ENCODE results near the gene MTAP.

MTAP gene

DNA sequence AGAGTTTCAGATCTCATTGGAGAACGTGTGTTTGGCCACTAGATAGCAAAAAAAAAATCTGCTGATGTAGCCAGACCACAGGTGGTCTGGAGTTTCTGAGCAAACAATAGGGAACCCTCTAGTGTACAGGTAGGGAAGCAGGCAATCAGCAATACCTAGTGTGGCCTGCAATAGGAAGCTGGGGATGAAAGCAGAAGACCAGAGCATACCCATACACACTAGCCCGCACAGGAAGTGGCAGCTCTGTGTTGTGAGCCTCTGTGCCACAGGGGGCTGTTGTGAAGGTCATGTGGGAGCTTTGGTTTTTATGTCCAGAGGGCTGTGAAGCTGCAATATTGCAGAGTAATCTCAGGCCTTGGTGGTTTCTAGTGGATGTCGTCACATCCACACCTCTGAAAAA, 81.2 kb downstream of the MTAP start:
- DNase-seq (ENCODE audit: low read depth): no peak
- H3K4me3 ChIP-seq (ENCODE audit: control insufficient read depth, low read depth, low read length): no peak overlapping the region
- TF ChIP-seq, protein P1, sequence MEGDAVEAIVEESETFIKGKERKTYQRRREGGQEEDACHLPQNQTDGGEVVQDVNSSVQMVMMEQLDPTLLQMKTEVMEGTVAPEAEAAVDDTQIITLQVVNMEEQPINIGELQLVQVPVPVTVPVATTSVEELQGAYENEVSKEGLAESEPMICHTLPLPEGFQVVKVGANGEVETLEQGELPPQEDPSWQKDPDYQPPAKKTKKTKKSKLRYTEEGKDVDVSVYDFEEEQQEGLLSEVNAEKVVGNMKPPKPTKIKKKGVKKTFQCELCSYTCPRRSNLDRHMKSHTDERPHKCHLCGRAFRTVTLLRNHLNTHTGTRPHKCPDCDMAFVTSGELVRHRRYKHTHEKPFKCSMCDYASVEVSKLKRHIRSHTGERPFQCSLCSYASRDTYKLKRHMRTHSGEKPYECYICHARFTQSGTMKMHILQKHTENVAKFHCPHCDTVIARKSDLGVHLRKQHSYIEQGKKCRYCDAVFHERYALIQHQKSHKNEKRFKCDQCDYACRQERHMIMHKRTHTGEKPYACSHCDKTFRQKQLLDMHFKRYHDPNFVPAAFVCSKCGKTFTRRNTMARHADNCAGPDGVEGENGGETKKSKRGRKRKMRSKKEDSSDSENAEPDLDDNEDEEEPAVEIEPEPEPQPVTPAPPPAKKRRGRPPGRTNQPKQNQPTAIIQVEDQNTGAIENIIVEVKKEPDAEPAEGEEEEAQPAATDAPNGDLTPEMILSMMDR (conservative IDR thresholded peaks at IDR 0.05; ENCODE audit: control insufficient read depth, insufficient read depth, low read depth, low read length): no peak

- no peak overlapping the region for H3K4me3 ChIP-seq (ENCODE audit: control insufficient read depth, low read depth, low read length)
- TF ChIP-seq, protein P1 (conservative IDR thresholded peaks at IDR 0.05; ENCODE audit: control insufficient read depth, insufficient read depth, low read depth, low read length): no peak
- no peak for DNase-seq (ENCODE audit: low read depth)
Measured at GRCh38 chr9:21889673-21890072, 87.2 kb downstream of the MTAP start.

GRCh38 chr9:21890696-21891095, 88.3 kb downstream of the MTAP start:
- TF ChIP-seq, protein P1 (conservative IDR thresholded peaks at IDR 0.05; ENCODE audit: control insufficient read depth, insufficient read depth, low read depth, low read length): no peak
- DNase-seq (ENCODE audit: low read depth): no peak
- H3K4me3 ChIP-seq (ENCODE audit: control insufficient read depth, low read depth, low read length): no peak overlapping the region

GRCh38 chr9:21901546-21901945, 99.1 kb downstream of the MTAP start:
- H3K4me3 ChIP-seq (ENCODE audit: control insufficient read depth, low read depth, low read length): no peak overlapping the region
- TF ChIP-seq, protein P1 (conservative IDR thresholded peaks at IDR 0.05; ENCODE audit: control insufficient read depth, insufficient read depth, low read depth, low read length): no peak
- DNase-seq (ENCODE audit: low read depth): no peak

GRCh38 chr9:21902136-21902535, 99.7 kb downstream of the MTAP start:
- TF ChIP-seq, protein P1 (conservative IDR thresholded peaks at IDR 0.05; ENCODE audit: control insufficient read depth, insufficient read depth, low read depth, low read length): no peak
- H3K4me3 ChIP-seq (ENCODE audit: control insufficient read depth, low read depth, low read length): no peak overlapping the region
- peak; percentile 28 for DNase-seq (ENCODE audit: low read depth)

GRCh38 chr9:21903380-21903965, 101.0 kb downstream of the MTAP start:
- TF ChIP-seq, protein P1 (conservative IDR thresholded peaks at IDR 0.05; ENCODE audit: control insufficient read depth, insufficient read depth, low read depth, low read length): no peak
- no peak for DNase-seq (ENCODE audit: low read depth)
- no peak overlapping the region for H3K4me3 ChIP-seq (ENCODE audit: control insufficient read depth, low read depth, low read length)

GRCh38 chr9:21904371-21904770, 101.9 kb downstream of the MTAP start:
- TF ChIP-seq, protein P1 (conservative IDR thresholded peaks at IDR 0.05; ENCODE audit: control insufficient read depth, insufficient read depth, low read depth, low read length): no peak
- DNase-seq (ENCODE audit: low read depth): peak; percentile 77
- no peak overlapping the region for H3K4me3 ChIP-seq (ENCODE audit: control insufficient read depth, low read depth, low read length)
